ENCODE data around the gene GALNT4.

DNA sequence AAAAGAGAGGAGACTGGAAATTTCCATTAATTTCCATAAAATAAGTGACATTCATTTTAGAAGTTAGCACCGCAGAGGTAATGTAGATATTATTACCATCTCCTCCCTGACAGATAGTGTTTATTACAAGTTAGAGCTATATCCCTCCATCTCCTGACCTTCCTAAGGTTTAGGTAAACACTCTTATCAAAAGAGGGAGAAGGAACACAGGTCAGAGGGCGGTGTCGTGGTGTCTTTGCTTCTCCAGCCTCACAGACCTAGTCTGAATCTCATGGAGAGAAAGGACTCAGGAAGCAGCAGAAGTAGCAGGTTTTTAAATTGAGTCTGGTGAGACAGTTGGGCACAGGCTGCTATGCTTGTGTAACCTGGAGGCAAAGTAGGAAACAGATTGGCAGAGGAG, 12.8 kb upstream of the GALNT4 start:
- no peak for TF ChIP-seq HIC2 (CRISPR knock-in tag; IDR thresholded peaks at IDR 0.05; ENCODE audit: low read depth)
- TF ChIP-seq ZNF567 (CRISPR knock-in tag; IDR thresholded peaks at IDR 0.05; ENCODE audit: borderline replicate concordance) = no peak
- TF ChIP-seq, protein P1, sequence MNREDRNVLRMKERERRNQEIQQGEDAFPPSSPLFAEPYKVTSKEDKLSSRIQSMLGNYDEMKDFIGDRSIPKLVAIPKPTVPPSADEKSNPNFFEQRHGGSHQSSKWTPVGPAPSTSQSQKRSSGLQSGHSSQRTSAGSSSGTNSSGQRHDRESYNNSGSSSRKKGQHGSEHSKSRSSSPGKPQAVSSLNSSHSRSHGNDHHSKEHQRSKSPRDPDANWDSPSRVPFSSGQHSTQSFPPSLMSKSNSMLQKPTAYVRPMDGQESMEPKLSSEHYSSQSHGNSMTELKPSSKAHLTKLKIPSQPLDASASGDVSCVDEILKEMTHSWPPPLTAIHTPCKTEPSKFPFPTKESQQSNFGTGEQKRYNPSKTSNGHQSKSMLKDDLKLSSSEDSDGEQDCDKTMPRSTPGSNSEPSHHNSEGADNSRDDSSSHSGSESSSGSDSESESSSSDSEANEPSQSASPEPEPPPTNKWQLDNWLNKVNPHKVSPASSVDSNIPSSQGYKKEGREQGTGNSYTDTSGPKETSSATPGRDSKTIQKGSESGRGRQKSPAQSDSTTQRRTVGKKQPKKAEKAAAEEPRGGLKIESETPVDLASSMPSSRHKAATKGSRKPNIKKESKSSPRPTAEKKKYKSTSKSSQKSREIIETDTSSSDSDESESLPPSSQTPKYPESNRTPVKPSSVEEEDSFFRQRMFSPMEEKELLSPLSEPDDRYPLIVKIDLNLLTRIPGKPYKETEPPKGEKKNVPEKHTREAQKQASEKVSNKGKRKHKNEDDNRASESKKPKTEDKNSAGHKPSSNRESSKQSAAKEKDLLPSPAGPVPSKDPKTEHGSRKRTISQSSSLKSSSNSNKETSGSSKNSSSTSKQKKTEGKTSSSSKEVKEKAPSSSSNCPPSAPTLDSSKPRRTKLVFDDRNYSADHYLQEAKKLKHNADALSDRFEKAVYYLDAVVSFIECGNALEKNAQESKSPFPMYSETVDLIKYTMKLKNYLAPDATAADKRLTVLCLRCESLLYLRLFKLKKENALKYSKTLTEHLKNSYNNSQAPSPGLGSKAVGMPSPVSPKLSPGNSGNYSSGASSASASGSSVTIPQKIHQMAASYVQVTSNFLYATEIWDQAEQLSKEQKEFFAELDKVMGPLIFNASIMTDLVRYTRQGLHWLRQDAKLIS (CRISPR knock-in tag; IDR thresholded peaks at IDR 0.05) = no peak
- no peak for TF ChIP-seq POLR2A (IDR thresholded peaks at IDR 0.05; ENCODE audit: insufficient read depth in 1 of 2, low read depth in 2 of 2, low read length in 2 of 2)
- TF ChIP-seq ZNF501 (CRISPR knock-in tag; IDR thresholded peaks at IDR 0.05) = no peak
- TF ChIP-seq, protein P2, sequence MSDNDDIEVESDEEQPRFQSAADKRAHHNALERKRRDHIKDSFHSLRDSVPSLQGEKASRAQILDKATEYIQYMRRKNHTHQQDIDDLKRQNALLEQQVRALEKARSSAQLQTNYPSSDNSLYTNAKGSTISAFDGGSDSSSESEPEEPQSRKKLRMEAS (IDR thresholded peaks at IDR 0.05) = no peak
- no peak for TF ChIP-seq ZNF691 (CRISPR knock-in tag; IDR thresholded peaks at IDR 0.05; ENCODE audit: borderline replicate concordance, low read depth)
- TF ChIP-seq ELK4 (CRISPR knock-in tag; IDR thresholded peaks at IDR 0.05; ENCODE audit: borderline replicate concordance) = no peak
- TF ChIP-seq CHD4 (IDR thresholded peaks at IDR 0.05; ENCODE audit: borderline replicate concordance, low read length) = no peak
- TF ChIP-seq NFIC (IDR thresholded peaks at IDR 0.05; ENCODE audit: low read length) = no peak
